ENCODE results near the gene AMOTL1. TPM values are rescaled to one million over a fixed set of nuclear protein-coding genes. Genes with fewer than 3 reads are reported as not detected.

AMOTL1 gene
- polyA plus RNA-seq, 1 of the 3 experiments (the other 2 are of a cell fraction): 10.7 TPM

- ChIA-PET POLR2A (no interaction called here), CTCF (interaction anchor here (1.2 to 2.2 kb wide), 2 partner anchors 50 to 191 kb away, joined by 3 to 6 read pairs; no protein-coding TSS in a partner anchor)
- Histone ChIP-seq H3K27me3 (ENCODE audit: insufficient read depth) (no peaks in the 10 kb centered on the region), H3K79me2 (ENCODE audit: insufficient read depth) (peaks cover 46% of the 10 kb centered on the region), H3K9ac (no peak overlapping the region), H3K27ac (ENCODE audit: low read depth in 2 of 2, low read length in 1 of 2) (no peak overlapping the region), H3K4me3 (ENCODE audit: low read depth in 2 of 2, low read length in 1 of 2) (no peak overlapping the region; a peak in 1 of 4 replicates), H3F3A (replicated peaks; ENCODE audit: insufficient read depth) (peaks cover 4% of the 10 kb centered on the region), H4K20me1 (ENCODE audit: insufficient read depth) (no peaks in the 10 kb centered on the region), H3K4me2 (no peak overlapping the region), H3K9me2 (no peaks in the 10 kb centered on the region), H3K36me3 (replicated peaks in 1 of 2; ENCODE audit: control insufficient read depth in 1 of 2, insufficient read depth in 2 of 2, low read length in 1 of 2) (peaks cover 44 to 65% of the 10 kb centered on the region in 2 experiments), H3K9me3 (peaks cover 19% of the 10 kb centered on the region), H3K4me1 (ENCODE audit: control insufficient read depth in 1 of 2, insufficient read depth in 2 of 2, low read depth in 1 of 2, low read length in 1 of 2) (no peaks in the 10 kb centered on the region; a peak in 1 of 4 replicates), H2AFZ (ENCODE audit: low read depth) (no peak overlapping the region)
- no peak for DNase-seq
- TF ChIP-seq JUND (IDR thresholded peaks at IDR 0.05): no peak
- no peak for TF ChIP-seq ELF1 (IDR thresholded peaks at IDR 0.05)
- no peak for TF ChIP-seq RAD21 (IDR thresholded peaks at IDR 0.05; ENCODE audit: low read length)
- TF ChIP-seq MAX (IDR thresholded peaks at IDR 0.05; ENCODE audit: low read depth): no peak
- TF ChIP-seq GABPA (IDR thresholded peaks at IDR 0.05; ENCODE audit: low read depth): no peak
- TF ChIP-seq RXRA (IDR thresholded peaks at IDR 0.05; ENCODE audit: borderline replicate concordance, low read depth): no peak
- TF ChIP-seq SIN3A (IDR thresholded peaks at IDR 0.05; ENCODE audit: borderline replicate concordance, low read depth, low read length): no peak
- TF ChIP-seq CHD2 (IDR thresholded peaks at IDR 0.05; ENCODE audit: low read length, partially characterized antibody): no peak
- no peak for TF ChIP-seq RCOR1 (IDR thresholded peaks at IDR 0.05; ENCODE audit: low read length)
- no peak for TF ChIP-seq FOSL2 (IDR thresholded peaks at IDR 0.05; ENCODE audit: borderline replicate concordance, low read depth)
- TF ChIP-seq FOXM1 (IDR thresholded peaks at IDR 0.05; ENCODE audit: low read depth): no peak
- WGBS (ENCODE audit: low lambda C conversion rate): 93% methylated on average over 7 of the region's 7 CpGs
Measured at GRCh38 chr11:94814272-94814976, 46.3 kb downstream of the AMOTL1 start.

- POLR2A ChIA-PET: no interaction called here
- Histone ChIP-seq H4K20me1 (ENCODE audit: insufficient read depth) (no peaks in the 10 kb centered on the region), H3F3A (replicated peaks; ENCODE audit: insufficient read depth) (peaks cover 4% of the 10 kb centered on the region), H3K27me3 (ENCODE audit: insufficient read depth) (no peaks in the 10 kb centered on the region), H3K36me3 (replicated peaks in 1 of 2; ENCODE audit: control insufficient read depth in 1 of 2, insufficient read depth in 2 of 2, low read length in 1 of 2) (peaks cover 49 to 74% of the 10 kb centered on the region in 2 experiments), H2AFZ (ENCODE audit: low read depth) (no peak overlapping the region), H3K9me2 (no peaks in the 10 kb centered on the region), H3K79me2 (ENCODE audit: insufficient read depth) (peaks cover 39% of the 10 kb centered on the region), H3K4me1 (ENCODE audit: control insufficient read depth in 1 of 2, insufficient read depth in 2 of 2, low read depth in 1 of 2, low read length in 1 of 2) (no peaks in the 10 kb centered on the region), H3K9ac (no peak overlapping the region), H3K4me2 (no peak overlapping the region), H3K27ac (ENCODE audit: low read depth in 2 of 2, low read length in 1 of 2) (no peak overlapping the region), H3K4me3 (ENCODE audit: low read depth in 2 of 2, low read length in 1 of 2) (no peak overlapping the region), H3K9me3 (peaks cover 19% of the 10 kb centered on the region)
- CTCF ChIA-PET: interaction anchor here (1.2 kb wide), 1 partner anchor 51 kb away, joined by 3 read pairs; no protein-coding TSS in a partner anchor
- TF ChIP-seq RXRA (IDR thresholded peaks at IDR 0.05; ENCODE audit: borderline replicate concordance, low read depth): no peak
- no peak for TF ChIP-seq EZH2phosphoT487 (IDR thresholded peaks at IDR 0.05; ENCODE audit: borderline replicate concordance, low read depth)
- no peak for TF ChIP-seq ZBTB33 (IDR thresholded peaks at IDR 0.05; ENCODE audit: borderline replicate concordance, low read depth)
- TF ChIP-seq FOXM1 (IDR thresholded peaks at IDR 0.05; ENCODE audit: low read depth): no peak
- TF ChIP-seq MAX (IDR thresholded peaks at IDR 0.05; ENCODE audit: low read depth): no peak
- no peak for TF ChIP-seq TAF1 (IDR thresholded peaks at IDR 0.05; ENCODE audit: borderline replicate concordance, low read depth, low read length)
- TF ChIP-seq GABPA (IDR thresholded peaks at IDR 0.05; ENCODE audit: low read depth): no peak
- TF ChIP-seq EP300 (IDR thresholded peaks at IDR 0.05; ENCODE audit: borderline replicate concordance in 1 of 2, low read depth in 1 of 2, low read length in 1 of 2): no peak
- TF ChIP-seq POLR2AphosphoS5 (IDR thresholded peaks at IDR 0.05; ENCODE audit: low read depth, low read length): no peak
- no peak for TF ChIP-seq FOXJ3 (CRISPR knock-in tag; IDR thresholded peaks at IDR 0.05)
- 89% methylated on average over 4 of the region's 4 CpGs for WGBS (ENCODE audit: low lambda C conversion rate)
- DNase-seq: no peak
Measured at GRCh38 chr11:94815705-94816344, 47.7 kb downstream of the AMOTL1 start.
